Liver (tissue), 9 donors: ENCODE measurements around the gene KRT6C. TPM values are rescaled to one million over a fixed set of nuclear protein-coding genes. Genes with fewer than 3 reads are reported as not detected.

ENCODE experiments used
- DNase-seq: peaks from one replicate; pipeline ENCODE4 v3.0.0-alpha.2; 2017; ENCODE audit warnings: low spot score
- H3K27ac ChIP-seq, 2 donors: one replicate each; pipeline ENCODE4 v1.7.0; 2013; ENCODE audit warnings: inconsistent platforms in 2 of 2, low read length in 2 of 2, control low read depth in 1 of 2, low read depth in 1 of 2, mild to moderate bottlenecking in 1 of 2
- H3K27me3 ChIP-seq, 4 donors: one replicate each; pipeline versions ENCODE4 v1.6.1 to v1.7.0; 2013; ENCODE audit warnings: low read length in 3 of 4, inconsistent platforms in 1 of 4, mild to moderate bottlenecking in 1 of 4, moderate library complexity in 1 of 4; ENCODE audit not compliant: control insufficient read depth in 4 of 4, insufficient read depth in 4 of 4
- H3K36me3 ChIP-seq, 4 donors: one replicate each; pipeline versions ENCODE4 v1.6.1 to v1.7.0; 2013; ENCODE audit warnings: low read length in 3 of 4, mild to moderate bottlenecking in 3 of 4, low read depth in 1 of 4, moderate library complexity in 1 of 4; ENCODE audit not compliant: control insufficient read depth in 4 of 4, insufficient read depth in 3 of 4
- H3K4me1 ChIP-seq, 4 donors: one replicate each; pipeline versions ENCODE4 v1.6.1 to v1.7.0; 2013; ENCODE audit warnings: low read length in 3 of 4, mild to moderate bottlenecking in 3 of 4, moderate library complexity in 1 of 4; ENCODE audit not compliant: control insufficient read depth in 4 of 4, insufficient read depth in 4 of 4
- H3K4me3 ChIP-seq, 3 donors: one replicate each; pipeline versions ENCODE4 v1.6.1 to v1.7.0; 2013; ENCODE audit warnings: low read length in 3 of 3, control low read depth in 1 of 3, low read depth in 1 of 3, mild to moderate bottlenecking in 1 of 3
- H3K9ac ChIP-seq, 2 donors: one replicate each; pipeline ENCODE4 v1.7.0; 2013; ENCODE audit warnings: low read length in 2 of 2, mild to moderate bottlenecking in 2 of 2, moderate library complexity in 2 of 2, control low read depth in 1 of 2, low read depth in 1 of 2
- H3K9me3 ChIP-seq, 4 donors: one replicate each; pipeline versions ENCODE4 v1.6.1 to v1.7.0; 2013; ENCODE audit warnings: low read length in 3 of 4; ENCODE audit not compliant: control insufficient read depth in 4 of 4
- ATF3 ChIP-seq: IDR thresholded peaks from 2 replicates; pipeline ENCODE4 v1.6.1; 2016; ENCODE audit warnings: antibody characterized with exemption
- EGR1 ChIP-seq, 2 donors: IDR thresholded peaks; 2 replicates each; pipeline ENCODE4 v1.6.1; 2016 to 2018; ENCODE audit warnings: antibody characterized with exemption in 2 of 2, low read depth in 2 of 2
- FOXA2 ChIP-seq: IDR thresholded peaks from 2 replicates; pipeline ENCODE4 v1.6.1; 2016; ENCODE audit warnings: antibody characterized with exemption
- GABPA ChIP-seq, 2 donors: IDR thresholded peaks in 1 of 2; conservative IDR thresholded peaks in 1 of 2; 2 replicates each; pipeline ENCODE4 v1.6.1; 2016; ENCODE audit warnings: antibody characterized with exemption in 2 of 2, mild to moderate bottlenecking in 1 of 2, moderate library complexity in 1 of 2
- HNF4A ChIP-seq, 2 donors: conservative IDR thresholded peaks; 2 replicates each; pipeline ENCODE4 v1.6.1; 2016; ENCODE audit warnings: antibody characterized with exemption in 2 of 2, mild to moderate bottlenecking in 2 of 2
- MAX ChIP-seq: IDR thresholded peaks from 2 replicates; pipeline ENCODE4 v1.6.1; 2016; ENCODE audit warnings: antibody characterized with exemption
- RAD21 ChIP-seq, 2 donors: IDR thresholded peaks; 2 replicates each; pipeline ENCODE4 v1.6.1; 2016; ENCODE audit warnings: antibody characterized with exemption in 2 of 2, mild to moderate bottlenecking in 2 of 2
- REST ChIP-seq: IDR thresholded peaks from 2 replicates; pipeline ENCODE4 v1.6.1; 2016; ENCODE audit warnings: antibody characterized with exemption, mild to moderate bottlenecking
- YY1 ChIP-seq: IDR thresholded peaks from 2 replicates; pipeline ENCODE4 v1.6.1; 2016; ENCODE audit warnings: antibody characterized with exemption, mild to moderate bottlenecking
- ZBTB33 ChIP-seq: IDR thresholded peaks from 2 replicates; pipeline ENCODE4 v1.6.1; 2016; ENCODE audit warnings: antibody characterized with exemption
- WGBS: extraction: QIAGEN DNeasy Blood & Tissue Kit; methylation state at CpG from one replicate; pipeline ENCODE4 v1.1.7; 2013; 5-methylcytosine and 5-hydroxymethylcytosine counted together
- polyA plus RNA-seq, 2 donors: library from polyadenylated mRNA; stranded (reverse) in 1 of 2; unstranded in 1 of 2; fragments of 200-250 nt in 1 of 2; fragments of >200 nt in 1 of 2; fragmentation: Nextera tagmentation in 1 of 2; extraction: Ambion mirVana in 1 of 2; gene quantifications; one replicate each; pipeline versions ENCODE4 v1.2.1 to v1.2.3, GENCODE V29; 2013 to 2015
- total RNA-seq, 2 donors: library from RNA; depleted of rRNA; stranded (reverse); fragments of >200 nt; gene quantifications; one replicate each; pipeline ENCODE4 v1.2.3, GENCODE V29; 2014
- donor health status: healthy.
- donor health status: healthy.
- donor health status: healthy.
- donor health status: healthy.
- donor health status: healthy.

KRT6C gene
- total and polyA plus RNA-seq, 4 donors: 0.61 TPM; not detected in 3

- H3K9ac ChIP-seq: no peak overlapping the region
- TF ChIP-seq YY1 (no peak), GABPA (IDR thresholded peaks at IDR 0.05 in 1 of 2, conservative IDR thresholded peaks at IDR 0.05 in 1 of 2) (no peak)
- H3K4me1 ChIP-seq: no peaks in the 10 kb centered on the region
- no peak overlapping the region for H3K27ac ChIP-seq
- H3K9me3 ChIP-seq: no peaks in the 10 kb centered on the region
- H3K36me3 ChIP-seq: no peaks in the 10 kb centered on the region
- H3K4me3 ChIP-seq: no peak overlapping the region
- H3K27me3 ChIP-seq: peaks cover 0 to 7% (median 0%) of the 10 kb centered on the region in 4 donors
- no peak for DNase-seq
- 86% methylated on average over 10 of the region's 10 CpGs for WGBS
These were observed 45.5 kb downstream of the KRT6C start for GRCh38 chr12:52428121-52428520.

- Histone ChIP-seq H3K27me3 (peaks cover 0 to 7% (median 0%) of the 10 kb centered on the region in 4 donors), H3K4me3 (no peak overlapping the region), H3K36me3 (no peaks in the 10 kb centered on the region), H3K27ac (no peak overlapping the region), H3K4me1 (no peaks in the 10 kb centered on the region), H3K9me3 (no peaks in the 10 kb centered on the region), H3K9ac (no peak overlapping the region)
- no peak for DNase-seq
- WGBS: 74% methylated on average over 1 of the region's 1 CpG
- TF ChIP-seq YY1 (no peak), ZBTB33 (no peak), RAD21 (IDR thresholded peaks at IDR 0.05) (no peak)
These were observed 46.5 kb downstream of the KRT6C start for GRCh38 chr12:52427083-52427482.

- Histone ChIP-seq H3K4me3 (no peak overlapping the region), H3K36me3 (no peaks in the 10 kb centered on the region), H3K27me3 (peaks cover 0 to 10% (median 0%) of the 10 kb centered on the region in 4 donors), H3K9me3 (no peaks in the 10 kb centered on the region), H3K9ac (no peak overlapping the region), H3K27ac (no peak overlapping the region), H3K4me1 (no peaks in the 10 kb centered on the region)
- no peak for TF ChIP-seq REST
- no peak for TF ChIP-seq HNF4A (conservative IDR thresholded peaks at IDR 0.05)
- no peak for TF ChIP-seq EGR1 (IDR thresholded peaks at IDR 0.05; ENCODE audit: low read depth in 2 of 2)
- no peak for TF ChIP-seq YY1
- no peak for TF ChIP-seq ATF3
- no peak for TF ChIP-seq FOXA2
- TF ChIP-seq MAX: no peak
- DNase-seq: no peak
- WGBS: 93% methylated on average over 2 of the region's 2 CpGs
These were observed 47.6 kb downstream of the KRT6C start for GRCh38 chr12:52426034-52426433.
